ENCODE results near the gene RUNX2.

DNA sequence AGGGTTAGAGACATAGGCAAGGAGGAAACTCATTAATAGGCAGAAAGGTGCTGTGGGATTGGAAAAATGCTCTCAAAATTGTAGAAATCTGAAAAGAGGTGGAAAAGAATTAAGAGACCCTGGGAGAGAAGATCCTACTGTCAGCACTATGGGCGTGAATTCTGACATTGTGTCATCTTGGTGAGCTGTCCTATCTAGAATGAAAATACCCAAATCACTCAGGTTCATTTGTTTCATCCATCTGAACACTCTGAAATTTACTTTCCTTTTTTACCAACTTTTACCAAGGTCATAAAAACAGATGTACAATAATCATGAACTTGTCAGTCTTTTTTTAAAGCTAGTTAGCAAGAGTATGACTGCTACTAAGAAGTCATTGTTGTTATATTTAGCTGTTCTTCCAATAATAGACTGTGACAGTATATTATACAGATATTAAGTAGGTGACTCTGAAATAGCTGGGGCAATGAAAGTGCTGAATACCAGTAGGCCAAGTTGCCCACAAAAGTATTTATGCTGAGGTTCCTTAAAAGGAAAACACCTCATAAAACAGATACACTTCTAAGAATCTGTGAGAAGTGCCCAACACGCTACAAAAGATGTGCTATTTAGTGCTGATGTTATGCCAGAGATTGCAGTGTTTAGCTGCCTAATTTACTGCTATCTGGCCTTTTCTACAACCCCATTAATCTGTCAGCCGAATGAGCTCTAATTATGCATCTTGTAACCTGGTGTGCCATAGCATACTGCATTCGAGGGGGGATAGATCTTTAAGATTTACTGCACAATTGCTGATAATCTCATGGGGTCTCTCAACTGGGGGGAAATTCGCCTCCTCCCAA, 267.1 kb downstream of the RUNX2 start:
- TF ChIP-seq, protein P1, sequence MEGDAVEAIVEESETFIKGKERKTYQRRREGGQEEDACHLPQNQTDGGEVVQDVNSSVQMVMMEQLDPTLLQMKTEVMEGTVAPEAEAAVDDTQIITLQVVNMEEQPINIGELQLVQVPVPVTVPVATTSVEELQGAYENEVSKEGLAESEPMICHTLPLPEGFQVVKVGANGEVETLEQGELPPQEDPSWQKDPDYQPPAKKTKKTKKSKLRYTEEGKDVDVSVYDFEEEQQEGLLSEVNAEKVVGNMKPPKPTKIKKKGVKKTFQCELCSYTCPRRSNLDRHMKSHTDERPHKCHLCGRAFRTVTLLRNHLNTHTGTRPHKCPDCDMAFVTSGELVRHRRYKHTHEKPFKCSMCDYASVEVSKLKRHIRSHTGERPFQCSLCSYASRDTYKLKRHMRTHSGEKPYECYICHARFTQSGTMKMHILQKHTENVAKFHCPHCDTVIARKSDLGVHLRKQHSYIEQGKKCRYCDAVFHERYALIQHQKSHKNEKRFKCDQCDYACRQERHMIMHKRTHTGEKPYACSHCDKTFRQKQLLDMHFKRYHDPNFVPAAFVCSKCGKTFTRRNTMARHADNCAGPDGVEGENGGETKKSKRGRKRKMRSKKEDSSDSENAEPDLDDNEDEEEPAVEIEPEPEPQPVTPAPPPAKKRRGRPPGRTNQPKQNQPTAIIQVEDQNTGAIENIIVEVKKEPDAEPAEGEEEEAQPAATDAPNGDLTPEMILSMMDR (conservative IDR thresholded peaks at IDR 0.05), result no peak
- no peak for TF ChIP-seq ZFX (IDR thresholded peaks at IDR 0.05)

All from C4-2B (cell line).